Fibroblast of mammary gland (primary cell): Measurements from ENCODE around the gene ASTN2.

Experiments used
- DNase-seq: peaks from one replicate; pipeline ENCODE4 v3.0.0-alpha.2; 2010; ENCODE audit warnings: low read depth
- H3K4me3 ChIP-seq: 2 replicates; pipeline ENCODE4 v1.5.1; 2011; ENCODE audit warnings: low read depth, mild to moderate bottlenecking, low read length, moderate library complexity; ENCODE audit not compliant: control insufficient read depth
- CTCF ChIP-seq: conservative IDR thresholded peaks from 2 replicates; pipeline ENCODE4 v1.5.1; 2011; ENCODE audit warnings: low read depth, low read length, inconsistent platforms; ENCODE audit not compliant: control insufficient read depth, insufficient read depth

The ASTN2 gene

DNA sequence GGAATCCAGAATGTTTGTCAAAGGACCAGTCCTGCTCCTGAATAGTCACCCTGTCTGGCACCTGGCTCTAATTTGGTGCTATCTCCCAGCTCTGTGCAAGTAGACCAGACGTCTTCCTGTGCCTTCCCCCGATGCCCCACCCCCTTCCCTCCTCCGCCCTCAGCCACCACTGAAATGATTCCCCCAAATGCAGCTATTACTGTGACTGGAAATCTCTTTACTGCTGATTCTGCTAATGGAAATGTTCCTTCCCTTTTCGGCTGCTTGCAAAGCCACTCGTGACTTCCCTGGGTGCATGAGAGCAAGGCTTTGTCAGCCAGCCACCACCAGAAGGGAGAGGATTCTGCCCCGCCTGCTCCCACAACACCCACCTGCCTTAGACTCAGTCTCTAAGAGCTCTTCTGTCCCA, 11.4 kb downstream of the ASTN2 start:
- no peak for DNase-seq
- no peak overlapping the region for H3K4me3 ChIP-seq
- TF ChIP-seq CTCF = no peak

- H3K4me3 ChIP-seq = no peak overlapping the region
- no peak for DNase-seq
- no peak for TF ChIP-seq CTCF
Measured at GRCh38 chr9:117400171-117400570, 14.7 kb downstream of the ASTN2 start.

DNA sequence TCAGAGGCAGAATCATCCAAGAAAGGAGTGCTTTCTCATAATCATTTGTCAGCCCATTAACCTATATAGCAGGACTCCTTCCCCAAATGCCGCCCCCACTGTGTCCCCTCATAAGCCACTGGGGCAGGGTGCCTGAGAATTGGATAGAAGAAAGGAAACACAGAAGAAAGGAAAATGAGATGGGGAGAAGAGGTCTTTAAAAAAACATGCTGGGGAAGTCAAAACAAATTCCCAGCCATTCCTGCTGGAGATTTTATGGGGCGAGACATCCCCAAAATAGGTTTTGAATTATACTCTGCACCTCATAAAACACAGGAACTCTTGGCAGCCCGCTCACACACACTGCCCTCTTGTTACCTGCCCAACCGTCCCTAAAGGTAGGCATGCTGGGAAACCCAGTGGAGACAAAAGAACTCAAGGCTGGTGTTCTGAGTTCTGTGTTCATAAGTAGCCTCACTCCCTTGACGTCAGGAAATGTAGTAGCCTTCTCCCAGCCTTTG, 19.7 kb downstream of the ASTN2 start:
- TF ChIP-seq CTCF = no peak
- DNase-seq = no peak
- no peak overlapping the region for H3K4me3 ChIP-seq

DNA sequence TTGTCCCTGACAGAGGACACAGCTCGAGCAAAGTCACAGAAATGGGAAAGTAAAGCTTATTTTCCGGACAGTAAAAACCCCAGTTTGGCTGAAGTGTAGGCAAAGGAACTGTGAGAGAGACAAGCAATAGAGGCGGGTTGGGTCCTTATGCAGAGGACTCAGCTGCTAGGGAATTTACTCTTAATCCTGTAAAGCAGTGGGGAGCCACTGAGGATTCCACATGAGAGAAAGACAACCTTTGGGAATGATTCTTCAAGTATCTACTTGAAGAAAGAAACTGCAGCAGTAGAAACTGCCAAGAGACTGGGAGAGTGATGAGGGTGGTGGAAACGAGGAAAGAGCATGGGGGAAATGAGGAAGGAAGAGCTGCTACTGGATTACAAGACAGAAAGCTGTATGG, 20.2 kb downstream of the ASTN2 start:
- no peak overlapping the region for H3K4me3 ChIP-seq
- no peak for TF ChIP-seq CTCF
- no peak for DNase-seq

DNA sequence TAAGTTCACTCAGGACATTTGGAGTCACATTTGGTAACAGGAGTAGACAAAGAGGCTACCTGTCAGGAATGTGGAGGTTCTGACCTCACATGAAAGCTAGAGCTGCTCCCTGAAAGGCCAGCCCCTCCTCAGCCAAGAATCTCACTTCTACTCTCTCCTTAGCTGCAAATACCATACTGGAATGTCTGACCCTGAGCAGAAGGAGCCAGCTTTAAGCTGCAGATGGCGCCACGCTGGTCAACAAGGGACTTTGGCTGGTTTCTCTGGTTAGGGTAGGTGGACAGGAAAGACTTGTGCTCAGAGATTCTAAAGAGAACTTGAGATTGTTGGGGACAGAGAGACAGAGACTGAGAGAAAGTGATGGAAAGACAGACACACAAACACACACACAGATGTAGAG, 21.9 kb downstream of the ASTN2 start:
- no peak for TF ChIP-seq CTCF
- H3K4me3 ChIP-seq = no peak overlapping the region
- no peak for DNase-seq

- no peak for TF ChIP-seq CTCF
- no peak for DNase-seq
- H3K4me3 ChIP-seq = no peak overlapping the region
Measured at GRCh38 chr9:117387422-117387821, 27.4 kb downstream of the ASTN2 start.

- DNase-seq = no peak
- no peak overlapping the region for H3K4me3 ChIP-seq
- TF ChIP-seq CTCF = no peak
Measured at GRCh38 chr9:117379341-117379740, 35.5 kb downstream of the ASTN2 start.
